Stomach smooth muscle (tissue), 2 donors: ENCODE data around the gene SSU72.
"Not testable (repeated sequence)": the region's sequence is repeated elsewhere in the genome, so short reads cannot be mapped to it uniquely, and the experiment has no call there.

ENCODE experiments used
- H3K27ac ChIP-seq: one replicate; pipeline ENCODE4 v1.7.0; 2013; ENCODE audit warnings: mild to moderate bottlenecking, low read length, inconsistent platforms
- H3K27me3 ChIP-seq, 2 donors: one replicate each; pipeline ENCODE4 v1.7.0; 2013; ENCODE audit warnings: low read length in 2 of 2; ENCODE audit not compliant: insufficient read depth in 2 of 2, control insufficient read depth in 1 of 2
- H3K36me3 ChIP-seq, 2 donors: one replicate each; pipeline ENCODE4 v1.7.0; 2013; ENCODE audit warnings: low read length in 2 of 2; ENCODE audit not compliant: control insufficient read depth in 2 of 2, insufficient read depth in 2 of 2
- H3K4me1 ChIP-seq: one replicate; pipeline ENCODE4 v1.7.0; 2013; ENCODE audit warnings: low read length; ENCODE audit not compliant: control insufficient read depth, insufficient read depth
- H3K4me3 ChIP-seq, 2 donors: one replicate each; pipeline ENCODE4 v1.7.0; 2013; ENCODE audit warnings: low read length in 2 of 2
- H3K9ac ChIP-seq, 2 donors: one replicate each; pipeline ENCODE4 v1.7.0; 2013; ENCODE audit warnings: low read length in 2 of 2, mild to moderate bottlenecking in 1 of 2
- H3K9me3 ChIP-seq, 2 donors: one replicate each; pipeline ENCODE4 v1.7.0; 2013; ENCODE audit warnings: low read length in 2 of 2; ENCODE audit not compliant: control insufficient read depth in 2 of 2
- donor health status: healthy.
- donor health status: Pancreatic carcinoma.

SSU72 gene

GRCh38 chr1:1556961-1557360, 17.7 kb downstream of the SSU72 start:
- not testable (repeated sequence) for H3K9ac ChIP-seq, H3K4me3 ChIP-seq, H3K27ac ChIP-seq, H3K9me3 ChIP-seq, H3K27me3 ChIP-seq, H3K4me1 ChIP-seq
- peaks cover 6 to 14% of the 10 kb centered on the region in 2 donors for H3K36me3 ChIP-seq

- no peaks in the 10 kb centered on the region for H3K9me3 ChIP-seq
- H3K4me1 ChIP-seq = peaks cover 4% of the 10 kb centered on the region
- H3K36me3 ChIP-seq = peaks cover 1 to 10% of the 10 kb centered on the region in 2 donors
- no peak overlapping the region for H3K27ac ChIP-seq
- no peaks in the 10 kb centered on the region for H3K27me3 ChIP-seq
- H3K9ac ChIP-seq = no peak overlapping the region
- H3K4me3 ChIP-seq = no peak overlapping the region
Measured at GRCh38 chr1:1556505-1556904, 18.2 kb downstream of the SSU72 start.

GRCh38 chr1:1554926-1555915, 19.4 kb downstream of the SSU72 start:
- Histone ChIP-seq H3K27me3 (no peaks in the 10 kb centered on the region), H3K4me1 (peaks cover 12% of the 10 kb centered on the region), H3K27ac (no peak overlapping the region), H3K9ac (no peak overlapping the region), H3K36me3 (peaks cover 0 to 8% of the 10 kb centered on the region in 2 donors), H3K9me3 (no peaks in the 10 kb centered on the region), H3K4me3 (no peak overlapping the region)

GRCh38 chr1:1554550-1554925, 20.1 kb downstream of the SSU72 start:
- H3K36me3 ChIP-seq = peaks cover 0 to 7% of the 10 kb centered on the region in 2 donors
- H3K9me3 ChIP-seq = no peaks in the 10 kb centered on the region
- no peak overlapping the region for H3K27ac ChIP-seq
- H3K9ac ChIP-seq = no peak overlapping the region
- H3K4me3 ChIP-seq = no peak overlapping the region
- H3K27me3 ChIP-seq = no peaks in the 10 kb centered on the region
- H3K4me1 ChIP-seq = peaks cover 14% of the 10 kb centered on the region

GRCh38 chr1:1553821-1554494, 20.7 kb downstream of the SSU72 start:
- Histone ChIP-seq H3K27me3 (no peaks in the 10 kb centered on the region), H3K9me3 (no peaks in the 10 kb centered on the region), H3K36me3 (peaks cover 0 to 7% of the 10 kb centered on the region in 2 donors), H3K9ac (no peak overlapping the region), H3K4me3 (no peak overlapping the region), H3K27ac (no peak overlapping the region), H3K4me1 (peaks cover 14% of the 10 kb centered on the region)

GRCh38 chr1:1552263-1552639, 22.4 kb downstream of the SSU72 start:
- H3K27me3 ChIP-seq = no peaks in the 10 kb centered on the region
- H3K4me1 ChIP-seq = peaks cover 14% of the 10 kb centered on the region
- H3K9ac ChIP-seq = no peak overlapping the region
- no peak overlapping the region for H3K27ac ChIP-seq
- peaks cover 0 to 4% of the 10 kb centered on the region in 2 donors for H3K36me3 ChIP-seq
- H3K9me3 ChIP-seq = no peaks in the 10 kb centered on the region
- H3K4me3 ChIP-seq = no peak overlapping the region

GRCh38 chr1:1551524-1552262, 23.0 kb downstream of the SSU72 start:
- Histone ChIP-seq H3K4me3 (no peak overlapping the region), H3K27me3 (no peaks in the 10 kb centered on the region), H3K9me3 (no peaks in the 10 kb centered on the region), H3K36me3 (peaks cover 0 to 4% of the 10 kb centered on the region in 2 donors), H3K4me1 (peaks cover 14% of the 10 kb centered on the region), H3K27ac (no peak overlapping the region), H3K9ac (no peak overlapping the region)

- no peak overlapping the region for H3K9ac ChIP-seq
- H3K36me3 ChIP-seq = peaks cover 0 to 2% of the 10 kb centered on the region in 2 donors
- no peak overlapping the region for H3K27ac ChIP-seq
Measured at GRCh38 chr1:1550591-1551432, 23.9 kb downstream of the SSU72 start.

GRCh38 chr1:1550087-1550486, 24.6 kb downstream of the SSU72 start:
- peaks cover 0 to 2% of the 10 kb centered on the region in 2 donors for H3K36me3 ChIP-seq
- H3K9ac ChIP-seq = no peak overlapping the region
- no peak overlapping the region for H3K27ac ChIP-seq
- H3K4me3 ChIP-seq = no peak overlapping the region
- peaks cover 15% of the 10 kb centered on the region for H3K4me1 ChIP-seq
- H3K27me3 ChIP-seq = no peaks in the 10 kb centered on the region
- no peaks in the 10 kb centered on the region for H3K9me3 ChIP-seq

More at GRCh38 chr1:1550591-1551432, 23.9 kb downstream of the SSU72 start:
- Histone ChIP-seq H3K4me1 (peaks cover 15% of the 10 kb centered on the region), H3K27me3 (no peaks in the 10 kb centered on the region), H3K9me3 (no peaks in the 10 kb centered on the region), H3K4me3 (no peak overlapping the region)

GRCh38 chr1:1548591-1548990, 26.1 kb downstream of the SSU72 start:
- no peaks in the 10 kb centered on the region for H3K27me3 ChIP-seq
- H3K9ac ChIP-seq = no peak overlapping the region
- no peak overlapping the region for H3K27ac ChIP-seq
- no peak overlapping the region for H3K4me3 ChIP-seq
- peaks cover 11% of the 10 kb centered on the region for H3K4me1 ChIP-seq
- no peaks in the 10 kb centered on the region for H3K9me3 ChIP-seq
- peaks cover 0 to 2% of the 10 kb centered on the region in 2 donors for H3K36me3 ChIP-seq
